GM21528 (cell line): Measurements from ENCODE around the gene ITGAL.
"Not testable (repeated sequence)": the region's sequence is repeated elsewhere in the genome, so short reads cannot be mapped to it uniquely, and the experiment has no call there.

ENCODE experiments used
- ATAC-seq: cut with Tn5 transposase; IDR thresholded peaks from one replicate; pipeline ENCODE4 v1.9.1; 2021; ENCODE audit warnings: mild to moderate bottlenecking, moderate library complexity; ENCODE audit not compliant: unreplicated experiment, low FRiP score

ITGAL gene

GRCh38 chr16:30457256-30457655, 15.3 kb upstream of the ITGAL start:
- no peak for ATAC-seq

DNA sequence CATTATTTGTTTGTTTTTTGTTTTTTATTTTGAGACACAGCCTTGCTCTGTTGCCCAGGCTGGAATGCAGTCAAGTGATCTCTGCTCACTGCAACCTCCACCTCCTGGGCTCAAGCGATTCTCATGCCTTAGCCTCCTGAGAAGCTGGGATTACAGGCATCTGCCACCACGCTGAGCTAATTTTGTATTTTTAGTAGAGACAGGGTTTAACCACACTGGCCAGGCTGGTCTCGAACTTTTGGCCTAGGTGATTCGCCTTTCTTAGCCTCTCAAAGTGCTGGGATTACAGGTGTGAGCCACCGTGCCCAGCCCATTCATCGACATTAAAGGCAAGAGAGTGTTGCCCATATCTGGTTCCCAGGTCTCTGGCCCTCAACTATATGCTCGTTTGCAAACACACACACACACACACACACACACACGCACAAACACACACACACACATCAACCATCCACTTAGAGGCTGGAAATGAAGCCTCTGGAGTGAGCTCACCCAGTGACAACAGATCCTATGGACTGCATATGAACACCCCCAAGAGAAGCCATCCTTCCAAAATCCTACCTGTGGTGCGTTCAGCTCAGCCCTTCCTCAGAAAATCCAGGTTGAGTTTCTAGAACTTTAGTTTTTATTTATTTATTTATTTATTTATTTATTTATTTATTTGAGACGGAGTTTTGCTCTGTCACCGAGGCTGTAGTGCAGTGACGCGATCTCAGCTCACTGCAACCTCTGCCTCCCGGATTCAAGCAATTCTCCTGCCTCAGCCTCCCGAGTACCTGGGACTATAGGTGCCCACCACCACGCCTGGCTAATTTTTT, 14.6 kb upstream of the ITGAL start:
- no peak for ATAC-seq

- peak; percentile 68 for ATAC-seq
These were observed 13.8 kb upstream of the ITGAL start for GRCh38 chr16:30458561-30459394.

GRCh38 chr16:30459456-30459855, 13.1 kb upstream of the ITGAL start:
- ATAC-seq, result no peak

DNA sequence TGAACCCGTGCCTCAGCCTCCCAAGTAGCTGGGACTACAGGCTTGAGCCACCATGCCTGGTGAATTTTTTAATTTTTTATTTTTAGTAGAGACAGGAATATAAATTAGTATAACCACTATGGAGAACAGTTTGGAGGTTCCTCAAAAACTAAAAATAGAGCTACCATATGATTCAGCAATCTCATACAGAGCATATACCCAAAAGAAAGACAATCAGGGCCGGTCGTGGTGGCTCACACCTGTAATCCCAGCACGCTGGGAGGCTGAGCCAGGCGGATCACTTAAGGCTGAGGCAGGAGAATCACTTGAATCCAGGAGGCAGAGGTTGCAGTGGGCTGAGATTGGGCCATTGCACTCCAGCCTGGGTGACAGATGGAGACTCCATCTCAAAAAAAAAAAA, 11.1 kb upstream of the ITGAL start:
- not testable (repeated sequence) for ATAC-seq

DNA sequence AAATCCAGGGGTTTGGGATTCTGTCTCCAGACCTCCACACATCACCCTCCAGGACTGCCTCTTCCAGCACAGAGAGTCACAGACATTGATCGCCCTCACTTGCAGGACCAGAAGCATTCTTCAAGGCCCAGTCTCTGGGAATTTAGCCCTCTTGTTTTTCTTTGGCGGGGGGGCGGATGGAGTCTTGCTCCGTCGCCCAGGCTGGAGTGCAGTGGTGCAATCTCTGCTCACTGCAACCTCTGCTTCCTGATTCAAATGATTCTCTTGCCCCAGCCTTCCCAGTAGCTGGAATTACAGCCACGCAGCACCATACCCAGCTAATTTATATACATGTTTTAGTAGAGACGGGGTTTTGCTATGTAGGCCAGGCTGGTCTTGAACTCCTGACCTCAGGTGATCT, 8.5 kb upstream of the ITGAL start:
- ATAC-seq, result no peak

DNA sequence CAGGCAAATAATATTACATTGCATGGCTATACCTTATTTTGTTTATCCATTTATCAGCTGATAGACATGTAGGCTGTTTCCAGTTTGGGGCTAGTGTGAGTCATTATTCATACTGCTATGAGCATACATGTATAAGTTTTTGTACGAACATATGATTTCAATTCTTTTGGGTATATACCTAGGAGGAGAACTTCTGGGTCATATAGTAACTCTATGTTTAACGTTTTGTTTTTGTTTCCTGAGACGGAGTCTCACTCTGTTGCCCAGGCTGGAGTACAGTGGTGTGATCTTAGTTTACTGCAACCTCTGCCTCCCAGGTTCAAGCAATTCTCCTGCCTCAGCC, 2.4 kb upstream of the ITGAL start:
- no peak for ATAC-seq

- peak; percentile 12 for ATAC-seq
These were observed 1.9 kb upstream of the ITGAL start for GRCh38 chr16:30470632-30470995.

- ATAC-seq, result no peak
These were observed 910 bp downstream of the ITGAL start for GRCh38 chr16:30473231-30474073.

- no peak for ATAC-seq
These were observed 1.5 kb downstream of the ITGAL start for GRCh38 chr16:30474074-30474452.

DNA sequence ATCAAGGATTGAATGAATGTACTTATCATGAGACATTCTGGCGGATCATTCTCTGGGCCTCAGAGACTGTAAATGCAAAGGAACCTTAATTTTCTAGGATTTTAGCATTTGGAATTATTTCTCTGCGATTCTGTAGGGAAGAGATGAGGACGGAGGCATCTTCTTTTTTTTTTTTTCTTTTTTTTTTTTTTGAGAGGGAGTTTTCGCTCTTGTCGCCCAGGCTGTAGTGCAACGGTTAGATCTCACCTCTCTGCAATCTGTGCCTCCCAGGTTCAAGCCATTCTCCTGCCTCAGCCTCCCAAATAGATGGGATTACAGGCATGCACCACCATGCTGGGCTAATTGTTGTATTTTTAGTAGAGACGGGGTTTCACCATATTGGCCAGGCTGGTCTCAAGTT, 2.1 kb downstream of the ITGAL start:
- no peak for ATAC-seq

DNA sequence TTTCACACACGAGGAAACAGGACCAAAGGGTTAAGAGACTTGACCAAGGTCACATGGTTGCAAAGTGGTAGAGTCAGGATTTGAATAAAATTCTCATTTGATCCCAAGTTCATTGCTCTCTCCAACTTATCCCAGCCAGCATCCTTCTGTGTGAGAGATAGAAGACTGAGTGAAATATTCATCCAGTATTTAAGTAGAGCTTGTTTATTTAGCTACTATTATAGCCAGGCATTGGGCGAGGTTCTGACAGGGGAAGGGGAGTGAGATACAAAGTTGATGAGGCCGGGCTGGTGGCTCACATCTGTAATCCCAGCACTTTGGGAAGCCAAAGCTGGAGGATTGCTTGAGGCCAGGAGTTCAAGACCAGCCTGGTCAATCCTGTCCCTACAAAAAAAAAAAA, 4.4 kb downstream of the ITGAL start:
- no peak for ATAC-seq

DNA sequence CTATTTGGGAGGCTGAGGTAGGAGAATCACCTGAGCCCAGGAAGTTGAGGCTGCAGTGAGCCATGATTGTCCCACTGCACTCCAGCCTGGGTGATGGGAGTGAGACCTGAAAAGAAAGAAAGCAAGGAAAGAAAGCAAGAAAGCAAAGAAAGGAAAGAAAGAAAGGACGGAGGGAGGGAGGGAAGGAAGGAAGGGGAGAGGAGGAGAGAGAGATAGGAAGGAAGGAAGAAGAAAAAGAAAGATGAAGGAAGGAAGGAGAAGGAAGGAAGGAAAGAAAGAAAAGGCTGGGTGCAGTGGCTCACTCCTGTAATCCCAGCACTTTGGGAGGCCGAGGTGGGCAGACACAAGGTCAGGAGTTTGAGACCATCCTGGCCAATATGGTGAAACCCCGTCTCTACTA, 5.2 kb downstream of the ITGAL start:
- not testable (repeated sequence) for ATAC-seq

DNA sequence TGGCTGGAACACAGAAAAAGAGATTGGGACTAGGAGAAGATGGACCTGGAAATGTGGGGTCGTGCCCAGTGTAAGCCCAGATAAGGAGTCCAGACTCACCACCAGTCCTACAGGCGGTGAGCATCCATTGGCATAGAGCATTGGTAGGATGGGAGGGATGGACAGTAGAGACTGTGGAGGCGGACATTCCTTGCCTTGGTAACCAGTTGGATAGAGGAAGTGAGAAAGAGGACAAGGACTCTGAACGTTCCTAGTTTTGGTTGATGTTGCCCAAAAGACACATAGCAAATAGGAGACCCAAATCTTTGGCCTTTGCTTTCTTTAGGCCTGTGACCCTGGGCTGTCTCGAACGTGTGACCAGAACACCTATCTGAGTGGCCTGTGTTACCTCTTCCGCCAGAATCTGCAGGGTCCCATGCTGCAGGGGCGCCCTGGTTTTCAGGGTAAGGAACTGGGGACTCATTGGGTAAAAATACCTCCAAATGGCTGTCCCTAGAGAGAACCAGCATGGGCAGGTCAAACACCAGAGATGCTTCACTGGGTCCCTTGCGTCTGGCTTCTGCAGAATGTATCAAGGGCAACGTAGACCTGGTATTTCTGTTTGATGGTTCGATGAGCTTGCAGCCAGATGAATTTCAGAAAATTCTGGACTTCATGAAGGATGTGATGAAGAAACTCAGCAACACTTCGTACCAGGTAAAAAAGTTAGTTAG, 6.4 kb downstream of the ITGAL start:
- ATAC-seq, result no peak

DNA sequence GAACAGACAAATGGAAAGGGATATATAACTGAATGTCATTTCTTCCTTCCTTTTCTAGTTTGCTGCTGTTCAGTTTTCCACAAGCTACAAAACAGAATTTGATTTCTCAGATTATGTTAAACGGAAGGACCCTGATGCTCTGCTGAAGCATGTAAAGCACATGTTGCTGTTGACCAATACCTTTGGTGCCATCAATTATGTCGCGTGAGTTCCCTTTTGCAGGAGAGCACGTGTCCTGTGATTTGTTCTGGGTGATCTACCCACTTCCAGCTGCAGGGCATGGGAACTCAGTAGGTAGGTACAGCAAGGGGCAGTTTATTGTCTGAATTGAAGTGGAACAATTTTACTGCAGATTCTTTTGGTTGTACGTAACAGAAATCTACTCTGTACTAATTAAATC, 8.8 kb downstream of the ITGAL start:
- ATAC-seq, result no peak

DNA sequence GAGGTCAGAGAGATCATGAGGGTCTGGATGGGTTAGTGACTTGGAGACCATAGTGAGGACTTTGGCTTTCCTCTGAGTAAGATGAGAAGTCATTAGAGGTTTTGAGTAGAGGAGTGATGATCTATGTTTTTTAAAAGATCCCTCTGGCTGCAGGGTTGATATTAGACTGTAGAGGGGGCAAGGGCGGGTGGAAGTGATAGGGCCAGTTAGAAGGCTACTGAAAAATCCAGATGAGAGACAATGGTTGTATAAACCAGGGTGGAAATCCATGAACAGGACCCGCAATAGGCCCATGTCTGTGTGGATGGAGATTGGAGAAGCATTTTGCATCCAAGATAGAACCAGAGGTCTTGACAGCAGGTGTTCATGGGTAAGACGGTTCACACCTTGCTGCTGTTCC, 9.8 kb downstream of the ITGAL start:
- no peak for ATAC-seq

- ATAC-seq, result no peak
These were observed 12.3 kb downstream of the ITGAL start for GRCh38 chr16:30484887-30485286.

- ATAC-seq, result no peak
These were observed 13.4 kb downstream of the ITGAL start for GRCh38 chr16:30485818-30486436.

- ATAC-seq, result no peak
These were observed 16.4 kb downstream of the ITGAL start for GRCh38 chr16:30488764-30489605.
